K562 (cell line): ENCODE results near the gene PLCD1. TPM values are rescaled to one million over a fixed set of nuclear protein-coding genes. Genes with fewer than 3 reads are reported as not detected.

Experiments used
- BCOR ChIP-seq: fragments of 450-650 bp; IDR thresholded peaks from 2 replicates; pipeline ENCODE4 v1.6.1; 2016
- E2F6 ChIP-seq, 2 experiments: IDR thresholded peaks; 2 replicates each; pipeline ENCODE4 v1.6.1; 2011; ENCODE audit warnings: borderline replicate concordance in 1 of 2, control low read depth in 1 of 2, low read depth in 1 of 2, low read length in 1 of 2, mild to moderate bottlenecking in 1 of 2, mixed read lengths in 1 of 2, moderate library complexity in 1 of 2; ENCODE audit not compliant: insufficient read depth in 1 of 2, insufficient read length in 1 of 2, poor library complexity in 1 of 2, severe bottlenecking in 1 of 2; ENCODE audit errors: extremely low read depth in 1 of 2
- HBP1 ChIP-seq: fragments of 450-650 bp; formaldehyde crosslinking; IDR thresholded peaks from 2 replicates; pipeline ENCODE4 v1.4.0; 2022; ENCODE audit warnings: missing genetic modification characterization
- HDGF ChIP-seq: fragments of 450-650 bp; IDR thresholded peaks from 2 replicates; pipeline ENCODE4 v1.6.1; 2016
- HNRNPL ChIP-seq: fragments of 200-400 bp; formaldehyde crosslinking; IDR thresholded peaks from 2 replicates; pipeline ENCODE4 v1.6.1; 2017; ENCODE audit warnings: low read depth, mild to moderate bottlenecking, low read length
- KLF16 ChIP-seq: IDR thresholded peaks from 2 replicates; pipeline ENCODE4 v1.6.1; 2016; ENCODE audit warnings: antibody characterized with exemption
- MBD2 ChIP-seq: sonication (generic); IDR thresholded peaks from 2 replicates; pipeline ENCODE4 v1.6.1; 2016; ENCODE audit warnings: low read depth, borderline replicate concordance
- MGA ChIP-seq: fragments of 450-650 bp; IDR thresholded peaks from 2 replicates; pipeline ENCODE4 v1.6.1; 2016; ENCODE audit warnings: mild to moderate bottlenecking, moderate library complexity
- NCOR1 ChIP-seq: fragments of 450-650 bp; IDR thresholded peaks from 2 replicates; pipeline ENCODE4 v1.6.1; 2016; ENCODE audit warnings: mild to moderate bottlenecking, moderate library complexity
- NFE2 ChIP-seq: IDR thresholded peaks from 2 replicates; pipeline ENCODE4 v1.6.1; 2014; ENCODE audit warnings: antibody characterized with exemption, low read depth
- PCBP2 ChIP-seq: fragments of 200-400 bp; formaldehyde crosslinking; IDR thresholded peaks from 2 replicates; pipeline ENCODE4 v1.6.1; 2018; ENCODE audit warnings: low read length, low read depth, mild to moderate bottlenecking, moderate library complexity; ENCODE audit not compliant: poor library complexity, severe bottlenecking
- RCOR1 ChIP-seq, 2 experiments: IDR thresholded peaks; 2 replicates each; pipeline ENCODE4 v1.6.1; 2012; ENCODE audit warnings: low read depth in 2 of 2, low read length in 2 of 2, borderline replicate concordance in 1 of 2, improper control_type of control experiment in 1 of 2
- TCF3 ChIP-seq: sonication (generic); formaldehyde crosslinking; IDR thresholded peaks from 2 replicates; pipeline ENCODE4 v1.4.0; 2020; ENCODE audit warnings: mild to moderate bottlenecking, missing genetic modification reagents
- ZNF274 ChIP-seq: IDR thresholded peaks from 2 replicates; pipeline ENCODE4 v1.6.1; 2011; ENCODE audit warnings: low read depth, mild to moderate bottlenecking, low read length, moderate library complexity, borderline replicate concordance
- ZNF384 ChIP-seq: IDR thresholded peaks from 2 replicates; pipeline ENCODE4 v1.6.1; 2012; ENCODE audit warnings: low read depth, low read length, improper control_type of control experiment
- polyA plus RNA-seq, 8 experiments: library from polyadenylated mRNA; depleted of rRNA in 4 of 8; stranded (reverse) in 5 of 8; unstranded in 3 of 8; fragments of >200 nt; fragmentation: Nextera tagmentation in 2 of 8; fragmentation: Illumina TruSeq in 1 of 8; extraction: Ambion mirVana in 2 of 8; extraction: Trizol in 1 of 8; gene quantifications; 2 replicates each; pipeline versions ENCODE4 v1.2.1 to v1.2.3, GENCODE V29; 2011 to 2014; ENCODE audit warnings: inconsistent platforms in 1 of 8, missing spikeins in 1 of 8
- total RNA-seq, 7 experiments: library from RNA; depleted of rRNA in 6 of 7; stranded (reverse); fragments of >200 nt in 6 of 7; fragmentation: Illumina TruSeq in 2 of 7; extraction: Trizol in 2 of 7; gene quantifications; 2 replicates each; pipeline versions ENCODE4 v1.2.1 to v1.2.3, GENCODE V29; 2011 to 2021; ENCODE audit warnings: low replicate concordance in 1 of 7

The PLCD1 gene
- total and polyA plus RNA-seq, 9 of the 15 experiments (the other 6 are each of a cell fraction or from before 2014, with no cell fraction given) = 5.4 to 209 (median 116) TPM

- TF ChIP-seq HBP1 (CRISPR knock-in tag) (no peak), TCF3 (CRISPR knock-in tag) (no peak), MBD2 (no peak), NCOR1 (no peak), RCOR1 (IDR thresholded peaks at IDR 0.05; ENCODE audit: borderline replicate concordance in 1 of 2, low read depth in 2 of 2, low read length in 2 of 2) (no peak), PCBP2 (no peak), HDGF (no peak), BCOR (0 out of 2 replicates have a peak, but pooled peaks have one; percentile 14), MGA (no peak), ZNF274 (no peak), E2F6 (IDR thresholded peaks at IDR 0.05; ENCODE audit: borderline replicate concordance in 1 of 2, extremely low read depth in 1 of 2, insufficient read depth in 1 of 2, insufficient read length in 1 of 2, low read depth in 1 of 2, low read length in 1 of 2, poor library complexity in 1 of 2, severe bottlenecking in 1 of 2) (no peak), HNRNPL (no peak), KLF16 (no peak), NFE2 (no peak), ZNF384 (no peak)
Observed at GRCh38 chr3:37993067-37993455, 36.4 kb downstream of the PLCD1 start (continued).
